CD4-positive, CD25-positive, alpha-beta regulatory T cell (primary cell): ENCODE data around the gene HS1BP3. TPM values are rescaled to one million over a fixed set of nuclear protein-coding genes. Genes with fewer than 3 reads are reported as not detected.
A peak's percentile ranks its signal among the peaks of the same experiment; 100 is the strongest.

ENCODE experiments used
- ATAC-seq, 2 donors: fragments of 150-1000 bp; cut with Tn5 transposase; one replicate each; pipeline ENCODE4 v1.10.0; 2021; ENCODE audit warnings: low read depth in 2 of 2, moderate number of reproducible peaks in 2 of 2, moderate library complexity in 1 of 2
- DNase-seq, 3 donors: peaks; one replicate each; pipeline versions ENCODE4 v3.0.0 to v3.0.0-alpha.2; 2012 to 2022; ENCODE audit warnings: mixed read lengths in 1 of 3
- H3K27ac ChIP-seq: one replicate; pipeline ENCODE4 v1.7.0; 2013; ENCODE audit warnings: mild to moderate bottlenecking, low read length; ENCODE audit not compliant: insufficient read depth, poor library complexity, severe bottlenecking
- H3K27me3 ChIP-seq: one replicate; pipeline ENCODE4 v1.7.0; 2013; ENCODE audit warnings: low read length; ENCODE audit not compliant: control insufficient read depth, insufficient read depth
- H3K36me3 ChIP-seq: one replicate; pipeline ENCODE4 v1.7.0; 2013; ENCODE audit warnings: mild to moderate bottlenecking, low read length, moderate library complexity; ENCODE audit not compliant: control insufficient read depth, insufficient read depth
- H3K4me1 ChIP-seq: 2 replicates; pipeline ENCODE4 v1.7.0; 2013; ENCODE audit warnings: mild to moderate bottlenecking, low read length; ENCODE audit not compliant: insufficient read depth, control insufficient read depth, poor library complexity, severe bottlenecking
- H3K4me3 ChIP-seq: one replicate; pipeline ENCODE4 v1.7.0; 2013; ENCODE audit warnings: low read depth, mild to moderate bottlenecking, low read length, moderate library complexity
- H3K9me3 ChIP-seq, 2 experiments: 1 replicate in 1 of 2; 2 replicates in 1 of 2; pipeline ENCODE4 v1.7.0; 2013; ENCODE audit warnings: low read length in 2 of 2, mild to moderate bottlenecking in 1 of 2, moderate library complexity in 1 of 2; ENCODE audit not compliant: control insufficient read depth in 2 of 2
- H3K27ac Mint-ChIP-seq, 3 donors: one replicate each; pipeline ENCODE4 v1.8.0; 2020 to 2022; ENCODE audit warnings: mild to moderate bottlenecking in 3 of 3, mixed read lengths in 3 of 3, moderate library complexity in 2 of 3
- H3K27me3 Mint-ChIP-seq: one replicate; pipeline ENCODE4 v1.8.0; 2022; ENCODE audit warnings: mild to moderate bottlenecking, mixed read lengths
- H3K36me3 Mint-ChIP-seq: one replicate; pipeline ENCODE4 v1.8.0; 2020; ENCODE audit warnings: mixed read lengths
- H3K4me1 Mint-ChIP-seq, 4 donors: one replicate each; pipeline ENCODE4 v1.8.0; 2020 to 2022; ENCODE audit warnings: mixed read lengths in 4 of 4, mild to moderate bottlenecking in 1 of 4
- H3K4me3 Mint-ChIP-seq, 4 donors: one replicate each; pipeline ENCODE4 v1.8.0; 2020 to 2022; ENCODE audit warnings: mild to moderate bottlenecking in 4 of 4, mixed read lengths in 4 of 4, moderate library complexity in 3 of 4
- H3K9me3 Mint-ChIP-seq, 7 donors: one replicate each; pipeline ENCODE4 v1.8.0; 2020 to 2022; ENCODE audit warnings: mixed read lengths in 7 of 7, mild to moderate bottlenecking in 3 of 7, moderate library complexity in 2 of 7
- polyA plus RNA-seq, 4 donors: library from polyadenylated mRNA; unstranded; fragments of 300-500 nt; fragmentation: Illumina TruSeq; gene quantifications; one replicate each; pipeline ENCODE4 v1.2.3, GENCODE V29; 2021
- total RNA-seq: library from RNA; stranded (reverse); gene quantifications from one replicate; pipeline ENCODE4 v1.2.3, GENCODE V29; 2022

Gene HS1BP3
- total and polyA plus RNA-seq, 5 donors from 2014 or later: 13.6 to 22.5 (median 20.5) TPM

- H3K27ac ChIP-seq: no peak overlapping the region
- Mint-ChIP-seq H3K9me3 (no peaks in the 10 kb centered on the region), H3K36me3 (no peaks in the 10 kb centered on the region), H3K27ac (no peak overlapping the region), H3K27me3 (peaks cover 60% of the 10 kb centered on the region), H3K4me1 (peaks cover 0 to 8% (median 7%) of the 10 kb centered on the region in 4 donors), H3K4me3 (no peak overlapping the region)
- H3K4me3 ChIP-seq: no peak overlapping the region
- no peaks in the 10 kb centered on the region for H3K36me3 ChIP-seq
- no peak for ATAC-seq
- H3K4me1 ChIP-seq: peaks cover 5% of the 10 kb centered on the region
- H3K27me3 ChIP-seq: peaks cover 4% of the 10 kb centered on the region
- no peak for DNase-seq
- H3K9me3 ChIP-seq: no peaks in the 10 kb centered on the region
Observed at GRCh38 chr2:20656561-20656960, 5.7 kb upstream of the HS1BP3 start.

GRCh38 chr2:20654535-20654813 lies 3.6 kb upstream of the HS1BP3 start:
- Histone ChIP-seq H3K4me1 (peaks cover 21% of the 10 kb centered on the region), H3K27me3 (peaks cover 4% of the 10 kb centered on the region), H3K36me3 (no peaks in the 10 kb centered on the region), H3K4me3 (no peak overlapping the region), H3K9me3 (no peaks in the 10 kb centered on the region), H3K27ac (no peak overlapping the region)
- Mint-ChIP-seq H3K36me3 (no peaks in the 10 kb centered on the region), H3K27ac (no peak overlapping the region), H3K4me3 (peak overlapping the region in 2 of 4 donors; percentile 17 to 70), H3K4me1 (peaks cover 8 to 23% (median 18%) of the 10 kb centered on the region in 4 donors), H3K9me3 (no peaks in the 10 kb centered on the region), H3K27me3 (peaks cover 45% of the 10 kb centered on the region)
- no peak for DNase-seq
- ATAC-seq: no peak

- H3K4me1 Mint-ChIP-seq: peaks cover 13 to 28% (median 23%) of the 10 kb centered on the region in 4 donors
- Histone ChIP-seq H3K36me3 (no peaks in the 10 kb centered on the region), H3K4me3 (no peak overlapping the region), H3K9me3 (no peaks in the 10 kb centered on the region), H3K4me1 (peaks cover 21% of the 10 kb centered on the region), H3K27ac (no peak overlapping the region), H3K27me3 (peaks cover 4% of the 10 kb centered on the region)
- DNase-seq (no peak), ATAC-seq (no peak)
- peak overlapping the region in 1 of 4 donors; percentile 17 for H3K4me3 Mint-ChIP-seq
- H3K36me3 Mint-ChIP-seq: no peaks in the 10 kb centered on the region
- peaks cover 43% of the 10 kb centered on the region for H3K27me3 Mint-ChIP-seq
- H3K27ac Mint-ChIP-seq: peak overlapping the region in 1 of 3 donors; percentile 39
- no peaks in the 10 kb centered on the region for H3K9me3 Mint-ChIP-seq
Observed at GRCh38 chr2:20653695-20654534, 3.0 kb upstream of the HS1BP3 start.

GRCh38 chr2:20652673-20653575 lies 2.0 kb upstream of the HS1BP3 start:
- peak overlapping the region in 3 of 4 donors; percentile 7 to 63 (median 23) for H3K4me3 Mint-ChIP-seq

GRCh38 chr2:20652141-20652540 lies 1.2 kb upstream of the HS1BP3 start:
- Histone ChIP-seq H3K9me3 (no peaks in the 10 kb centered on the region), H3K4me1 (peaks cover 21% of the 10 kb centered on the region), H3K27ac (no peak overlapping the region), H3K4me3 (no peak overlapping the region), H3K27me3 (peaks cover 4% of the 10 kb centered on the region), H3K36me3 (no peaks in the 10 kb centered on the region)
- Mint-ChIP-seq H3K9me3 (no peaks in the 10 kb centered on the region), H3K27ac (peak overlapping the region; percentile 97 to 99 (median 98)), H3K27me3 (peaks cover 27% of the 10 kb centered on the region), H3K4me3 (peak overlapping the region; percentile 48 to 86 (median 60)), H3K4me1 (peaks cover 18 to 37% (median 31%) of the 10 kb centered on the region in 4 donors), H3K36me3 (no peaks in the 10 kb centered on the region)
- no peak for ATAC-seq
- no peak for DNase-seq

More at GRCh38 chr2:20652673-20653575, 2.0 kb upstream of the HS1BP3 start:
- Mint-ChIP-seq H3K9me3 (no peaks in the 10 kb centered on the region), H3K27me3 (peaks cover 35% of the 10 kb centered on the region), H3K27ac (peak overlapping the region in 2 of 3 donors; percentile 18 to 98), H3K36me3 (no peaks in the 10 kb centered on the region), H3K4me1 (peaks cover 18 to 37% (median 31%) of the 10 kb centered on the region in 4 donors)
- ATAC-seq (no peak), DNase-seq (no peak)
- Histone ChIP-seq H3K27ac (no peak overlapping the region), H3K9me3 (no peaks in the 10 kb centered on the region), H3K4me3 (no peak overlapping the region), H3K4me1 (peaks cover 21% of the 10 kb centered on the region), H3K27me3 (peaks cover 4% of the 10 kb centered on the region), H3K36me3 (no peaks in the 10 kb centered on the region)

- H3K27me3 ChIP-seq: peaks cover 4% of the 10 kb centered on the region
- H3K9me3 ChIP-seq: no peaks in the 10 kb centered on the region
- ATAC-seq (no peak), DNase-seq (no peak)
- Mint-ChIP-seq H3K4me1 (peaks cover 18 to 37% (median 31%) of the 10 kb centered on the region in 4 donors), H3K4me3 (peak overlapping the region in 3 of 4 donors; percentile 86 to 94 (median 87)), H3K27ac (peak overlapping the region; percentile 97 to 99 (median 98)), H3K9me3 (no peaks in the 10 kb centered on the region), H3K27me3 (peaks cover 25% of the 10 kb centered on the region), H3K36me3 (no peaks in the 10 kb centered on the region)
- no peaks in the 10 kb centered on the region for H3K36me3 ChIP-seq
- H3K4me3 ChIP-seq: peak overlapping the region; percentile 57
- H3K27ac ChIP-seq: peak overlapping the region; percentile 92
- peaks cover 21% of the 10 kb centered on the region for H3K4me1 ChIP-seq
Observed at GRCh38 chr2:20651731-20652099, 817 bp upstream of the HS1BP3 start.

- peaks cover 19% of the 10 kb centered on the region for H3K27me3 Mint-ChIP-seq
- peak overlapping the region; percentile 92 for H3K27ac ChIP-seq
- H3K4me1 ChIP-seq: peaks cover 21% of the 10 kb centered on the region
- peak overlapping the region; percentile 41 to 98 (median 97) for H3K27ac Mint-ChIP-seq
- ATAC-seq (no peak), DNase-seq (peak in 2 of 3 donors; percentile 42 to 56)
- peak overlapping the region; percentile 90 to 96 (median 93) for H3K4me3 Mint-ChIP-seq
- peaks cover 2% of the 10 kb centered on the region for H3K36me3 ChIP-seq
- peaks cover 18 to 37% (median 31%) of the 10 kb centered on the region in 4 donors for H3K4me1 Mint-ChIP-seq
- no peaks in the 10 kb centered on the region for H3K36me3 Mint-ChIP-seq
- no peaks in the 10 kb centered on the region for H3K9me3 Mint-ChIP-seq
- H3K27me3 ChIP-seq: peaks cover 4% of the 10 kb centered on the region
- H3K4me3 ChIP-seq: peak overlapping the region; percentile 77
- H3K9me3 ChIP-seq: no peaks in the 10 kb centered on the region
Observed at GRCh38 chr2:20650393-20650876, 463 bp downstream of the HS1BP3 start.
